K562 (cell line): ENCODE results near the gene COL6A1. TPM values are rescaled to one million over a fixed set of nuclear protein-coding genes. Genes with fewer than 3 reads are reported as not detected.

ENCODE experiments used
- ATAC-seq: fragments of 200-7000 bp; cut with Tn5 transposase; 3 replicates; pipeline ENCODE4 v1.9.1; 2020; ENCODE audit warnings: moderate library complexity
- BruUV-seq: library from RNA; stranded (reverse); fragments of 400-500 nt; replicated peaks from 2 replicates; lab custom pipeline; 2021; lab: Mats Ljungman, UMichigan
- CTCF ChIA-PET: fragments of 300-600 bp; formaldehyde crosslinking; extraction: SDS; loops from one replicate; lab custom pipeline; 2021; ENCODE audit warnings: low intra/inter-chr PET ratio; lab: Yijun Ruan, JAX
- POLR2A ChIA-PET: fragments of 300-600, 350-650 bp; sonication (Branson Sonifier 250); formaldehyde crosslinking; extraction: SDS; loops from one replicate; lab custom pipeline; 2021; ENCODE audit warnings: antibody characterized with exemption, inconsistent platforms; lab: Yijun Ruan, JAX
- DNase-seq, 4 experiments: peaks; one replicate each; pipeline versions ENCODE4 v3.0.0 to v3.0.0-alpha.2; 2011 to 2018; ENCODE audit warnings: low spot score in 3 of 4, mixed read lengths in 3 of 4; ENCODE audit errors: extremely low read depth in 1 of 4
- FAIRE-seq: peaks from 2 replicates; lab custom pipeline; 2011; peaks lifted over from hg19 to GRCh38; lab: Jason Lieb, UNC
- H2AFZ ChIP-seq: 2 replicates; pipeline ENCODE4 v1.6.0; 2011; ENCODE audit warnings: low read depth, low read length, control low read depth, inconsistent platforms
- H3K27ac ChIP-seq: fragments of 200-600 bp; 3 replicates; pipeline ENCODE4 v1.8.0; 2011; ENCODE audit warnings: low read depth, mild to moderate bottlenecking, control low read depth, inconsistent platforms, low read length, moderate library complexity, mixed read lengths; ENCODE audit errors: extremely low read depth
- H3K27me3 ChIP-seq, 2 experiments: fragments of 300-600 bp in 1 of 2; 2 replicates in 1 of 2; 3 replicates in 1 of 2; pipeline versions ENCODE4 v1.6.0 to v1.8.0; 2011; ENCODE audit warnings: inconsistent platforms in 2 of 2, low read length in 2 of 2, mild to moderate bottlenecking in 1 of 2, mixed read lengths in 1 of 2, moderate library complexity in 1 of 2; ENCODE audit not compliant: control insufficient read depth in 2 of 2, insufficient read depth in 2 of 2
- H3K36me3 ChIP-seq: fragments of 300-600 bp; 3 replicates; pipeline ENCODE4 v1.8.0; 2011; ENCODE audit warnings: mild to moderate bottlenecking, low read length, inconsistent platforms; ENCODE audit not compliant: control insufficient read depth, insufficient read depth
- H3K4me1 ChIP-seq, 2 experiments: fragments of 200-600 bp in 1 of 2; replicated peaks in 1 of 2; 2 replicates in 1 of 2; 3 replicates in 1 of 2; pipeline versions ENCODE4 v1.5.1 to v1.8.0; 2011; ENCODE audit warnings: inconsistent platforms in 2 of 2, low read length in 2 of 2, mild to moderate bottlenecking in 1 of 2, mixed read lengths in 1 of 2, moderate library complexity in 1 of 2; ENCODE audit not compliant: control insufficient read depth in 2 of 2, insufficient read depth in 2 of 2
- H3K4me2 ChIP-seq: 2 replicates; pipeline ENCODE4 v1.6.1; 2011; ENCODE audit warnings: low read length, control low read depth, inconsistent platforms, mixed read lengths; ENCODE audit not compliant: insufficient read depth
- H3K4me3 ChIP-seq: fragments of 200-600 bp; sonication (generic), shearing (Covaris generic); 2 replicates; pipeline ENCODE4 v1.5.1; 2016; ENCODE audit warnings: control low read depth, inconsistent platforms
- H3K79me2 ChIP-seq: fragments of 200-600 bp; 3 replicates; pipeline ENCODE4 v1.8.0; 2011; ENCODE audit warnings: low read length, inconsistent platforms; ENCODE audit not compliant: control insufficient read depth, insufficient read depth
- H3K9ac ChIP-seq, 2 experiments: 2 replicates each; pipeline versions ENCODE4 v1.6.0 to v1.6.1; 2011; ENCODE audit warnings: low read depth in 2 of 2, low read length in 2 of 2, control low read depth in 1 of 2, inconsistent platforms in 1 of 2, mild to moderate bottlenecking in 1 of 2, mixed read lengths in 1 of 2; ENCODE audit not compliant: insufficient read depth in 1 of 2
- H3K9me1 ChIP-seq: one replicate; pipeline ENCODE4 v1.6.0; 2011; ENCODE audit warnings: inconsistent platforms, mild to moderate bottlenecking, low read length, moderate library complexity; ENCODE audit not compliant: control insufficient read depth, insufficient read depth
- H3K9me3 ChIP-seq: replicated peaks from 2 replicates; pipeline ENCODE4 v1.5.1; 2011; ENCODE audit warnings: low read depth, low read length, inconsistent platforms; ENCODE audit not compliant: control insufficient read depth, insufficient read depth
- H4K20me1 ChIP-seq: replicated peaks from 2 replicates; pipeline ENCODE4 v1.6.1; 2011; ENCODE audit warnings: low read length, inconsistent platforms, mixed read lengths; ENCODE audit not compliant: control insufficient read depth, insufficient read depth
- HCFC1 ChIP-seq: IDR thresholded peaks from 2 replicates; pipeline ENCODE4 v1.6.1; 2012; ENCODE audit warnings: low read depth, low read length, improper control_type of control experiment
- MTF1 ChIP-seq: fragments of 250-450 bp; sonication (Bioruptor Pico); IDR thresholded peaks from 2 replicates; pipeline ENCODE4 v1.9.0; 2021; ENCODE audit warnings: moderate library complexity, mild to moderate bottlenecking, inconsistent platforms, borderline replicate concordance
- SMAD4 ChIP-seq: fragments of 250-450 bp; sonication (Bioruptor Pico); conservative IDR thresholded peaks from 2 replicates; pipeline ENCODE4 v1.8.0; 2021; ENCODE audit warnings: inconsistent platforms, mild to moderate bottlenecking, moderate library complexity
- SMARCB1 ChIP-seq: IDR thresholded peaks from 2 replicates; pipeline ENCODE4 v1.6.1; 2011; ENCODE audit warnings: improper control_type of control experiment, low read depth; ENCODE audit not compliant: insufficient read length
- SRSF7 ChIP-seq: fragments of 200-400 bp; formaldehyde crosslinking; optimal IDR thresholded peaks from 2 replicates; pipeline ENCODE3; 2017; ENCODE audit warnings: mild to moderate bottlenecking, low read depth, low read length
- ZNF140 ChIP-seq: fragments of 250-450 bp; sonication (Bioruptor Pico); IDR thresholded peaks from 2 replicates; pipeline ENCODE4 v1.8.0; 2021; ENCODE audit warnings: moderate library complexity, mild to moderate bottlenecking, inconsistent platforms
- ZNF41 ChIP-seq: fragments of 250-450 bp; sonication (Bioruptor Pico); conservative IDR thresholded peaks from 2 replicates; pipeline ENCODE4 v1.4.0; 2020; ENCODE audit warnings: mild to moderate bottlenecking
- WGBS: fragments of 100-300 bp; shearing (Covaris generic); methylation state at CpG from one replicate; pipeline ENCODE4 v1.1.6; 2016; ENCODE audit warnings: low coverage, mixed read lengths; ENCODE audit not compliant: insufficient coverage; ENCODE audit errors: missing lambda C conversion rate; 5-methylcytosine and 5-hydroxymethylcytosine counted together
- in situ Hi-C: fragments of 300-500 bp; cut with MboI; formaldehyde crosslinking; loops from 4 replicates; pipeline ENCODE4 v1.15.0; 2018; ENCODE audit warnings: inconsistent platforms, mixed read lengths
- intact Hi-C: fragments of 100-400 bp; cut with micrococcal nuclease; formaldehyde crosslinking; loops from 2 replicates; pipeline ENCODE4 v1.14.2; 2022
- polyA plus RNA-seq, 8 experiments: library from polyadenylated mRNA; depleted of rRNA in 4 of 8; stranded (reverse) in 5 of 8; unstranded in 3 of 8; fragments of >200 nt; fragmentation: Nextera tagmentation in 2 of 8; fragmentation: Illumina TruSeq in 1 of 8; extraction: Ambion mirVana in 2 of 8; extraction: Trizol in 1 of 8; gene quantifications; 2 replicates each; pipeline versions ENCODE4 v1.2.1 to v1.2.3, GENCODE V29; 2011 to 2014; ENCODE audit warnings: inconsistent platforms in 1 of 8, missing spikeins in 1 of 8
- total RNA-seq, 7 experiments: library from RNA; depleted of rRNA in 6 of 7; stranded (reverse); fragments of >200 nt in 6 of 7; fragmentation: Illumina TruSeq in 2 of 7; extraction: Trizol in 2 of 7; gene quantifications; 2 replicates each; pipeline versions ENCODE4 v1.2.1 to v1.2.3, GENCODE V29; 2011 to 2021; ENCODE audit warnings: low replicate concordance in 1 of 7
- TF ChIP-seq, protein P1 (sequence below): IDR thresholded peaks from 2 replicates; pipeline ENCODE4 v1.6.1; 2011; ENCODE audit not compliant: insufficient read length; ENCODE audit errors: extremely low read depth
- TF ChIP-seq, protein P2 (sequence below): fragments of 450-650 bp; IDR thresholded peaks from 2 replicates; pipeline ENCODE4 v1.6.1; 2017; ENCODE audit warnings: mild to moderate bottlenecking, moderate library complexity
- TF ChIP-seq, protein P3 (sequence below): fragments of 450-650 bp; formaldehyde crosslinking; IDR thresholded peaks from 2 replicates; pipeline ENCODE4 v1.4.0; 2022; ENCODE audit warnings: mild to moderate bottlenecking, moderate library complexity

The COL6A1 gene
- total and polyA plus RNA-seq, 9 of the 15 experiments (the other 6 are each of a cell fraction or from before 2014, with no cell fraction given) = 0.07 to 1.3 (median 0.14) TPM; not detected in 3

DNA sequence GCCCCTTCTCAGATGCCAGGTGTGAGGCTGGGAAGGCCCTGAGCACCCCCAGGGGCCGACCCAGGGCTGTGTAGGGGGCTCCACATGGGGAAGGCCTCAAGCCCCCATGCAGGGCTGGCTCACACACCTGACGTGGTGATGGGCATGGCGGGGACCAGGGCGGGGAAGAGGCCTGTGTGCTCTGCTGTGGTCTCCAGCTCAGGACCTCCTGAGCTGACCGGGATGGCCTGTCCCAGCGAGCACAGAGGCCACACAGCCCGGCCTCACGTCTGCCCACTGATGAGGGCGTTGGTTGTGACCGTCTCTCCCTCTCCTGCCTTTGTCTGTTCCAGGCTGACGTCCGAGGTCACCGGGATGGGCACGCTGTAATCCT lies 40.2 kb upstream of the COL6A1 start:
- Histone ChIP-seq H3K9me3 (no peaks in the 10 kb centered on the region), H3K36me3 (no peaks in the 10 kb centered on the region), H3K9me1 (no peaks in the 10 kb centered on the region), H2AFZ (no peak overlapping the region), H3K79me2 (no peaks in the 10 kb centered on the region), H3K4me1 (peaks cover 0 to 10% of the 10 kb centered on the region in 2 experiments; a peak in 2 of 5 replicates), H4K20me1 (no peaks in the 10 kb centered on the region; the same call in none of the 2 replicates), H3K4me3 (no peak overlapping the region), H3K9ac (peak overlapping the region in 1 of 2 experiments; percentile 45; a peak in 1 of 4 replicates), H3K27me3 (peaks cover 17 to 84% of the 10 kb centered on the region in 2 experiments), H3K4me2 (no peak overlapping the region), H3K27ac (no peak overlapping the region)
- intact Hi-C loops (no loop called here), in situ Hi-C loops (no loop called here)
- DNase-seq = no peak
- FAIRE-seq = no peak
- ChIA-PET POLR2A (interaction anchor here (0.6 to 0.7 kb wide), 2 partner anchors 32 to 80 kb away, joined by 3 read pairs; no protein-coding TSS in a partner anchor), CTCF (no interaction called here)
- 0% methylated on average over 12 of the region's 14 CpGs for WGBS
- no peak; the same call in 2 of the 3 replicates for ATAC-seq
- BruUV-seq = no TSS peak
- TF ChIP-seq, protein P1, sequence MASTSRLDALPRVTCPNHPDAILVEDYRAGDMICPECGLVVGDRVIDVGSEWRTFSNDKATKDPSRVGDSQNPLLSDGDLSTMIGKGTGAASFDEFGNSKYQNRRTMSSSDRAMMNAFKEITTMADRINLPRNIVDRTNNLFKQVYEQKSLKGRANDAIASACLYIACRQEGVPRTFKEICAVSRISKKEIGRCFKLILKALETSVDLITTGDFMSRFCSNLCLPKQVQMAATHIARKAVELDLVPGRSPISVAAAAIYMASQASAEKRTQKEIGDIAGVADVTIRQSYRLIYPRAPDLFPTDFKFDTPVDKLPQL = no peak
- TF ChIP-seq SMARCB1 = no peak
- TF ChIP-seq ZNF41 (CRISPR knock-in tag) = no peak
- TF ChIP-seq, protein P2, sequence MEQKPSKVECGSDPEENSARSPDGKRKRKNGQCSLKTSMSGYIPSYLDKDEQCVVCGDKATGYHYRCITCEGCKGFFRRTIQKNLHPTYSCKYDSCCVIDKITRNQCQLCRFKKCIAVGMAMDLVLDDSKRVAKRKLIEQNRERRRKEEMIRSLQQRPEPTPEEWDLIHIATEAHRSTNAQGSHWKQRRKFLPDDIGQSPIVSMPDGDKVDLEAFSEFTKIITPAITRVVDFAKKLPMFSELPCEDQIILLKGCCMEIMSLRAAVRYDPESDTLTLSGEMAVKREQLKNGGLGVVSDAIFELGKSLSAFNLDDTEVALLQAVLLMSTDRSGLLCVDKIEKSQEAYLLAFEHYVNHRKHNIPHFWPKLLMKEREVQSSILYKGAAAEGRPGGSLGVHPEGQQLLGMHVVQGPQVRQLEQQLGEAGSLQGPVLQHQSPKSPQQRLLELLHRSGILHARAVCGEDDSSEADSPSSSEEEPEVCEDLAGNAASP = no peak
- TF ChIP-seq HCFC1 = no peak
- TF ChIP-seq SMAD4 (CRISPR knock-in tag) = no peak
- TF ChIP-seq, protein P3, sequence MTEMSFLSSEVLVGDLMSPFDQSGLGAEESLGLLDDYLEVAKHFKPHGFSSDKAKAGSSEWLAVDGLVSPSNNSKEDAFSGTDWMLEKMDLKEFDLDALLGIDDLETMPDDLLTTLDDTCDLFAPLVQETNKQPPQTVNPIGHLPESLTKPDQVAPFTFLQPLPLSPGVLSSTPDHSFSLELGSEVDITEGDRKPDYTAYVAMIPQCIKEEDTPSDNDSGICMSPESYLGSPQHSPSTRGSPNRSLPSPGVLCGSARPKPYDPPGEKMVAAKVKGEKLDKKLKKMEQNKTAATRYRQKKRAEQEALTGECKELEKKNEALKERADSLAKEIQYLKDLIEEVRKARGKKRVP (CRISPR knock-in tag) = no peak
- TF ChIP-seq ZNF140 (CRISPR knock-in tag) = no peak
- no peak for TF ChIP-seq MTF1 (CRISPR knock-in tag)
- no peak for TF ChIP-seq SRSF7
